ENCODE measurements around the gene DOK6.

The DOK6 gene

GRCh38 chr18:69752737-69753380, 352.2 kb downstream of the DOK6 start:
- DNase-seq (ENCODE audit: low read depth in 2 of 2) = no peak

- DNase-seq (ENCODE audit: low read depth in 2 of 2) = no peak
These were observed 353.4 kb downstream of the DOK6 start for GRCh38 chr18:69754108-69754507.

- no peak for DNase-seq (ENCODE audit: low read depth in 2 of 2)
These were observed 354.4 kb downstream of the DOK6 start for GRCh38 chr18:69755041-69755440.

GRCh38 chr18:69755856-69756496, 355.3 kb downstream of the DOK6 start:
- DNase-seq (ENCODE audit: low read depth in 2 of 2) = no peak

GRCh38 chr18:69757733-69758132, 357.0 kb downstream of the DOK6 start:
- DNase-seq (ENCODE audit: low read depth in 2 of 2) = no peak

GRCh38 chr18:69758458-69758857, 357.8 kb downstream of the DOK6 start:
- DNase-seq (ENCODE audit: low read depth in 2 of 2) = no peak

GRCh38 chr18:69759046-69759445, 358.4 kb downstream of the DOK6 start:
- DNase-seq (ENCODE audit: low read depth in 2 of 2) = no peak

GRCh38 chr18:69763002-69763401, 362.3 kb downstream of the DOK6 start:
- no peak for DNase-seq (ENCODE audit: low read depth in 2 of 2)

- DNase-seq (ENCODE audit: low read depth in 2 of 2) = no peak
These were observed 363.1 kb downstream of the DOK6 start for GRCh38 chr18:69763821-69764220.

- DNase-seq (ENCODE audit: low read depth in 2 of 2) = no peak
These were observed 369.6 kb downstream of the DOK6 start for GRCh38 chr18:69770238-69770637.

GRCh38 chr18:69774831-69775230, 374.1 kb downstream of the DOK6 start:
- no peak for DNase-seq (ENCODE audit: low read depth in 2 of 2)

- no peak for DNase-seq (ENCODE audit: low read depth in 2 of 2)
These were observed 376.6 kb downstream of the DOK6 start for GRCh38 chr18:69777248-69777647.

- DNase-seq (ENCODE audit: low read depth in 2 of 2) = no peak
These were observed 378.0 kb downstream of the DOK6 start for GRCh38 chr18:69778680-69779079.

- DNase-seq (ENCODE audit: low read depth in 2 of 2) = no peak
These were observed 380.2 kb downstream of the DOK6 start for GRCh38 chr18:69780851-69781250.

GRCh38 chr18:69784815-69785214, 384.1 kb downstream of the DOK6 start:
- DNase-seq (ENCODE audit: low read depth in 2 of 2) = no peak

GRCh38 chr18:69785466-69785865, 384.8 kb downstream of the DOK6 start:
- DNase-seq (ENCODE audit: low read depth in 2 of 2) = no peak

GRCh38 chr18:69786427-69786826, 385.7 kb downstream of the DOK6 start:
- DNase-seq (ENCODE audit: low read depth in 2 of 2) = no peak

GRCh38 chr18:69787825-69788547, 387.3 kb downstream of the DOK6 start:
- DNase-seq (ENCODE audit: low read depth in 2 of 2) = no peak

GRCh38 chr18:69789794-69790193, 389.1 kb downstream of the DOK6 start:
- DNase-seq (ENCODE audit: low read depth in 2 of 2) = no peak

- DNase-seq (ENCODE audit: low read depth in 2 of 2) = no peak
These were observed 390.0 kb downstream of the DOK6 start for GRCh38 chr18:69790649-69791048.

GRCh38 chr18:69795791-69796190, 395.1 kb downstream of the DOK6 start:
- no peak for DNase-seq (ENCODE audit: low read depth in 2 of 2)

GRCh38 chr18:69804776-69805501, 404.3 kb downstream of the DOK6 start:
- no peak for DNase-seq (ENCODE audit: low read depth in 2 of 2)
